Islet of Langerhans (tissue), 1 donor: Measurements from ENCODE around the gene CS.
"Not testable (repeated sequence)": the region's sequence is repeated elsewhere in the genome, so short reads cannot be mapped to it uniquely, and the experiment has no call there.

Source experiments
- FAIRE-seq: peaks from one replicate; lab custom pipeline; 2011; peaks lifted over from hg19 to GRCh38; lab: Jason Lieb, UNC

The CS gene

GRCh38 chr12:56317675-56318074, 17.5 kb upstream of the CS start:
- FAIRE-seq = no peak

DNA sequence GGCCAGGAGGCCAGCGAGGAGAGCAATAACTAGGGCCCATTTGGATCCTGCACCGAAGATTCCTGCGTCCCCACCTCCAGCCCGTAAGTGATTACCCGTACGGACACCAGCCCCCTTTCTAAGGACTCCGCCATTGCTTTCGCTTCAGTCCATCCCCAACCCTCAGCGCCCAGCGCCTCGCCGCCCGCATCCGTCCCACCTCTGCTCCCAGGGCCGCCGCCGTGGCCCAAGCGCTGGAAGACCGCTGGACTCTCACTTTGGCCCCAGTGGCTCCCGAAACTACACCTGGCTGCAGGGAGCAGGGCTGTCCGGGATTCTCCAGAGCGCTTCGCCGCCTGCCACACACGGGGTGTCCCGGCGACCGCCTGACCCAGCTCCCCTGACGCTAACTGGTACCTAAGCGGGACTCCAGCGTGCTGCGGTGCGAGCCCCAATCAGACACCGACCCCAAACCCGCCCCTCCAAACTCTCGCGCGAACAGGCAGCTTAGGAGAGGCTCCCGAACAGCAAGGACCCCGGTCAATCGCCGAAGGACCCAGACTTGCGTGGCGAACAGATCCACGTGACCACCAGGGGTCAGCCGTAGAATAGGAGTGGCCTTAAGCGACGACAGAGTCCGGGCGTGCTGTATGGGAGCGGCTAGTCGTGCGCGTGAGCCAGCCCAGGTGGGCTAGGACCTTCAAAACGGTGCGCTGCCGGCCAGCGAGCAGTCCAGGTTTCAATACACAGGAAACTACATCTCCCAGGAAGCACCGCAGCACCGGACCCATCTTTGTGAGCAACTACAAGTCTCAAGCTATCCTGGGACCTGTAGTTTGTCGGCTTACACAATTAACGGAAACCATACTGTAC, 15.7 kb upstream of the CS start, which contains the start of gene CNPY2:
CNPY2 (minus strand) TSS at position 367 of the 852 bp plus-strand sequence. CDS start 771 bp downstream, outside the sequence.
- peak; percentile 76 for FAIRE-seq

DNA sequence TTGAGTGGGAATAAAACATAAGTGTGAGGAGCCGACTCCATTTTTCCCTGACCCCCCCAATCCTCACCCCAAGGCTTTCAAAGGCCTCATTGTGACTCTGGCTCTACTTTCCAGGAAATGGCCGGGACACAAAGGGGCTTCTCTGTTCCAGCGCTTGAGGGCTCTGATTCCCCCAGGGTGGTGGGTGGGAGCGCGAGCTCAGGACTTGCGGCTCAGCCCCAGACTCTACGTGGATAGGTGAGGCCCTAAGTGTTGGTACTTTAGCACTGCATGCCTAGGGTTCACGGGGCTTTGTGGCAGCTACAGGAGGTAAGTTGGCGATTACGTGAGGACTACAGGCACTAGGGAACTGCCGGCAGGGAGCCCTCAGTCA, 15.1 kb upstream of the CS start:
- no peak for FAIRE-seq

GRCh38 chr12:56311003-56311402, 10.9 kb upstream of the CS start:
- FAIRE-seq = no peak

- no peak for FAIRE-seq
Observed at GRCh38 chr12:56308714-56309113, 8.6 kb upstream of the CS start.

- FAIRE-seq = no peak
Observed at GRCh38 chr12:56307221-56307965, 7.3 kb upstream of the CS start.

- no peak for FAIRE-seq
Observed at GRCh38 chr12:56304872-56305590, 4.9 kb upstream of the CS start.

DNA sequence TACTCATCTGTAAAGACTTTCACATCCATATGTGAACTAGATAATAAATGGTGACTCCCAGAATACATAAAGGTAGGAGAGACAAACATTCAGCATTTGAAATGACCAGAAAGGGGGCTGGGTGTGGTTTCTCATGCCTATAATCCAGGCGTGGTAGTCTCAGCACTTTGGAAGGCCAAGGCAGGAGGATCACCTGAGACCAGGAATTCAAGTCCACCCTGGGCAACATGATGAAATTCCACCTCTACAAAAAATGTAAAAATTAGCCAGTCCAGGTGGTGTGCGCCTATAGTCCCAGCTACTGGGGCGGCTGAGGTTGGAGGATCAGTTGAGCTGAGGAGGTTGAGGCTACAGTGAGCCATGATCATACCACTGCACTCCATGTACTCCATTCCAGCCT, 4.1 kb upstream of the CS start:
- FAIRE-seq = no peak

DNA sequence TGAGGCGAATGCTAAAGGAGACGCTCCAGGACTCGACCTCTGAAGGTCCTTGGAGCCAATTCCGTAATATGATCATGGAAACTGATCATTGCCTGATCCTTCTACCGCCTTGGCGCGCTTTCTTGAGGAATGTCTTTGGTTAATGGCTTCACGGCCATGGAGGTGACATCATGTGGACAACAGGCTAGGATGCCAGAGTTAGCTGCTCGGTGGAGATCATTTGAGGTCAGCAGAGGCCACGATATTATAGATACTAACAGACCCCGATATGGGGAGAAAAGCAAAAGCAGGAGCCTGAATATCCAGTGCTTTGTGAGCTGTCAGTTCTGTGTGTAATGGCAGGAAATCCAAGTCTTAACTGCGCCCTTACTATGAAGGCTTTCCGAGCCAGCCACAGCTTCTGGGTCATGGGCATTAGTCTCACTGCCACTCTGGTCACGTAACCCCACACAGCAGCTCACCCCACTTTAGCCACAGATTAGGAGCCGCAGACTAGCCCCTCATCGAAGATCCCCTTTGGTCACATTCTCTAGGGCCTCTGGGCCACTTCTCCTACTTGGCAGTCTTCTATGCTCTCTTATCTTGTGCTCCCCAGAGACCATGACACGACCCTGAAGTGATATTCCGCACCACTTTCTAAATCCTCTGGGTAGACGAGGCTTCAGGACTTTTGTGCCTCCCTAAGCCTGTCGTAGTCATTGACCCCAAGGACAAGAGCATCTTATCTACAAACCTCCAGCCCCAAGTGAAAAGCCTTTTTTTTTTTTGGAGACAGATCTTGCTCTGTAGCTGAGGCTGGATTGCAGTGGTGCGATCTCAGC, 724 bp upstream of the CS start:
- no peak for FAIRE-seq

- FAIRE-seq = no peak
Observed at GRCh38 chr12:56299308-56299852, 750 bp downstream of the CS start.

DNA sequence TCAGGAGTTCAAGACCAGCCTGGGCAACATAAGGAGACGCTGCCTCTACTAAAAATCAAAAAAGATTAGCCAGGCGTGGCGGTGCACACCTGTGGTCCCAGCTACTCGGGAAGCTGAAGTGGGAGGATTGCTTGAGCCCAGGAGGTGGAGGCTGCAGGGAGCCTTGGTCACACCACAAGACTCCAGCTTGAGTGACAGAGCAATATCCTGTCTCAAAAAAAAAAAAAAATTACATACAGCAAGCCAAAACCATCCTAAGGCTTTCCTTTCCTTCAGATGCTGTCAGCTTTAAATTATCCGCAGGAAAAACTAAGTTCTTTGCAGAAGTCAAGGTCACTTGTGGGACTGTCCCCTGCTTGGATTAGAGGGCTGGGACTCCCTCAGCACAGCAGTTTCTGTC, 1.3 kb downstream of the CS start:
- no peak for FAIRE-seq

DNA sequence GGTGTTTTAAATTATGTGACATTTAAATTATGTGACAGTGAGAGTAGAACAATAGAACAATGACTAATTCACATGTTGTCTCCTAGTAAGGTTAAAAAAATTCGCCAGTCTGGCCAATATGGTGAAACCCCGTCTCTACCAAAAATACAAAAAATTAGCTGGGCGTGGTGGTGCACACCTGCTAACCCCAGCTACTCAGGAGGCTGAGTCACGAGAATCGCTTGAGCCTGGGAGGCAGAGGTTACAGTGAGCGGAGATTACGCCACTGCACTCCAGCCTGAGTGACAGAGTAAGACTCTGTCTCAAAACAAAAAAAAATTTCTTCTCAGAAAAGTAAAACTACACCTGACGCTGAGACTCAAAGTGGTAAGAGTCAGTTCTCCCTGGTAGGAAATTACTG, 2.7 kb downstream of the CS start:
- no peak for FAIRE-seq

DNA sequence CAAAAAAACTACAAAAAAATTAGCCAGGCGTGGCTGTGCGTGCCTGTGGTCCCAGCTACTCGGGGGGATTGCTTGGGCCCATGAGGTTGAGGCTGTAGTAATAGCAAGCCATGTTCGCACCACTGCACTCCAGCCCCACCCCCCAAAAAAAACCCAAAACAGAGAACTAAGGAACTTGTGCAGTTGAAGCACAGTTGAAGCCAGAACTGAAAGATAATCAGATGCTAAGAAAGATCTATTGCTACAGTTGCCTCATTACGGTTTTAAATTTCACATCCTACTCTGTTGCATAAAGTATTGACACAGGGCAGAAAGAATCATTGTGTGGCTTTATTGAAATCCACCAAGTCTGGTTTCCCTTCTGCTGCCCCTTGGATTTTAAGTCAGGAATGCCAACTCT, 3.8 kb downstream of the CS start:
- no peak for FAIRE-seq

DNA sequence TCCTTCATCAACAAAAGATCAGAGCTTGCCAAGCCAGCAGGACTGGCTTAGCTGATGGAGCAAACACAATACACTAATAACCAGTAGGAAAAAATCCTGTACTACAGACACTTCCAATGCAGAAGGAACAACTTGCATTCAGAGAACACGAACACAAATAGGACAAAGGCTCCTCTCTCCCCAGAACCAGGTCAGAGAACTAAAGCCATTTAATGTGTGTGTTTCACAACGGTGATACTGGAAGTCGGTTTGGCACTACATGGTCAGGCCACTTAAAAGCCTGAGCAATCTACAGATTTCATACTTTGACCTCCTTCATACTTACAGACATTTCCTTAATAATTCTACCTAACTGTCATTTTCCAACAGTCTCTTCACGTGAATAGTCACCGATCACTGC, 6.3 kb downstream of the CS start:
- no peak for FAIRE-seq

- FAIRE-seq = no peak
Observed at GRCh38 chr12:56288705-56289387, 11.3 kb downstream of the CS start.

- FAIRE-seq = no peak
Observed at GRCh38 chr12:56286044-56286830, 13.9 kb downstream of the CS start.

DNA sequence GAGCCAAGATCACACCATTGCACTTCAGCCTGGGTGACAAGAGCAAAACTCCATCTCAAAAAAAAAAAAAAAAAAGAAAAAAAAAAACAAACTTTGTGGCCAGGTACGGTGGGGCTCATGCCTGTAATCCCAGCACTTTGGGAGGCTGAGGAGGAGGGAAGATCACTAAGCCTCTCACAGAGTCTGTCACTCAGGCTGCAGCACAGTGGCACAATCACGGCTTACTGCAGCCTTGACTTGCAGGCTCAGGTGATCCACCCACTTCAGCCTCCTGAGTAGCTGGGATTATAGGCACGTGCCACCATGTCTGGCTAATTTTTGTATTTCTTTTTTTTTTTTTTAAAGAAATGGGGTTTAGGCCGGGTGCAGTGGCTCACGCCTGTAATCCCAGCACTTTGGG, 15.9 kb downstream of the CS start:
- not testable (repeated sequence) for FAIRE-seq

DNA sequence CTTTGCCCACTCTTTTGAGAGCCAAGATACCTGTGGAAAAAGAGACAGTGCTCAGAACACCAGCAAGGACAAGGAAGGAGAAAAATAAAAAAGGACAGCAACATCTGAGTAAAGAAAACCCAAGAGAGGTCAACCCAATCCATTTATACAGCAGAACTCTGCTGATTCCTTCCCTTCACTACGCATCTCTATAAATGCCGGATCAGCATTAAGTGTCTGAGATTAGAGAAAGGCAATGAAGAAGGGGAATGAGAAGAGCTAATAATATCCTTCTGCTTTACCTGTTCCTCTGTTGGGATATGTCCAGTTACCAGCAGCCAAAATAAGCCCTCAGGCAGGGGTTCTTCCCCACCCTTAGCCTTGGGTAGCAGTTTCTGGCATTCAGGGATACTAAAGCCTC, 17.6 kb downstream of the CS start:
- FAIRE-seq = no peak

GRCh38 chr12:56282030-56282429, 18.1 kb downstream of the CS start:
- no peak for FAIRE-seq

DNA sequence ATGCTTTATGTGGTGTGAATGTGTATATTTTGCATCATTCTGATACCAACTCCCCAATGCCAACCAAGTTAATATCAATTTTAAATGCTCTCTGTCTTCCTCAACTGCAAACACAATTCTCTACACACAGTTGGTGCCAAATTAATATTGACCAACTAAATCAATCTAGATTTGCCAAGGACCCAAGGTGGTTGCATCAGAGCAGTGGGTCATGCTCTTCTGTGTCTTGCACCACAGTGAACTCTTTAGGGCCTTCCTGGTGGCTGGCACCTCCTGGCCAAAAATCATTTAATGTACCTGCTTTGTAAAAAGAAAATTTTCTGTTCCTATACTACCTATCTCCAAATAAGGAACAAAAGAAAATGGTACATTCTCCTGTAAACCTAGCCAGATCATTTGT, 19.3 kb downstream of the CS start:
- no peak for FAIRE-seq
